CD4-positive, alpha-beta T cell treated with Interferon alpha-2 for 1 hour (primary cell): Measurements from ENCODE around the gene NUBP2.

Experiments used
- DNase-seq, 2 donors: peaks; one replicate each; pipeline ENCODE4 v3.0.0-alpha.2; 2020 to 2022

The NUBP2 gene

GRCh38 chr16:1812732-1813163 is 30.0 kb downstream of the NUBP2 start:
- DNase-seq = peak; percentile 35 to 47

GRCh38 chr16:1815461-1815860 is 32.7 kb downstream of the NUBP2 start:
- no peak for DNase-seq

- DNase-seq = no peak
Measured at GRCh38 chr16:1816396-1817275, 33.9 kb downstream of the NUBP2 start.

- DNase-seq = no peak
Measured at GRCh38 chr16:1817276-1817589, 34.5 kb downstream of the NUBP2 start.

GRCh38 chr16:1817716-1818115 is 35.0 kb downstream of the NUBP2 start:
- no peak for DNase-seq

- no peak for DNase-seq
Measured at GRCh38 chr16:1818204-1818872, 35.6 kb downstream of the NUBP2 start.

GRCh38 chr16:1818873-1819525 is 36.2 kb downstream of the NUBP2 start:
- DNase-seq = no peak

- no peak for DNase-seq
Measured at GRCh38 chr16:1819611-1820010, 36.9 kb downstream of the NUBP2 start.

GRCh38 chr16:1820096-1820945 is 37.6 kb downstream of the NUBP2 start:
- DNase-seq = no peak

GRCh38 chr16:1820946-1821290 is 38.2 kb downstream of the NUBP2 start:
- no peak for DNase-seq

GRCh38 chr16:1821861-1822611 is 39.3 kb downstream of the NUBP2 start:
- no peak for DNase-seq

- no peak for DNase-seq
Measured at GRCh38 chr16:1822801-1823200, 40.0 kb downstream of the NUBP2 start.

GRCh38 chr16:1823821-1824220 is 41.1 kb downstream of the NUBP2 start:
- no peak for DNase-seq

- no peak for DNase-seq
Measured at GRCh38 chr16:1825381-1825863, 42.7 kb downstream of the NUBP2 start.

GRCh38 chr16:1825864-1826690 is 43.3 kb downstream of the NUBP2 start:
- peak in 1 of 2 donors; percentile 79 for DNase-seq

- peak; percentile 88 to 94 for DNase-seq
Measured at GRCh38 chr16:1826691-1827573, 44.2 kb downstream of the NUBP2 start, which contains the start of the genes FAHD1 and HAGH. TSS of gene FAHD1 (plus strand) at chr16:1827206. CDS start at chr16:1827239, 33 bp downstream. TSS of gene HAGH (minus strand) at chr16:1826825. CDS start at chr16:1826787, 38 bp downstream.

- no peak for DNase-seq
Measured at GRCh38 chr16:1828645-1829410, 46.1 kb downstream of the NUBP2 start.

GRCh38 chr16:1830213-1830612 is 47.5 kb downstream of the NUBP2 start:
- DNase-seq = no peak
